Suprapubic skin (tissue), 3 donors: ENCODE data around the gene CCZ1.
"Not testable (repeated sequence)": the region's sequence is repeated elsewhere in the genome, so short reads cannot be mapped to it uniquely, and the experiment has no call there.

Source experiments
- CTCF ChIP-seq, 2 donors: fragments of 200-600 bp in 1 of 2; fragments of 450-650 bp in 1 of 2; sonication (generic) in 1 of 2; IDR thresholded peaks; one replicate each; pipeline ENCODE4 v1.5.1; 2016 to 2019; ENCODE audit warnings: antibody characterized with exemption in 2 of 2, mild to moderate bottlenecking in 1 of 2, moderate library complexity in 1 of 2
- EP300 ChIP-seq: sonication (generic); formaldehyde crosslinking; IDR thresholded peaks from one replicate; pipeline ENCODE4 v1.6.1; 2017; ENCODE audit warnings: antibody characterized with exemption
- POLR2A ChIP-seq, 2 donors: fragments of 450-650 bp; IDR thresholded peaks; one replicate each; pipeline ENCODE4 v1.6.1; 2017; ENCODE audit warnings: antibody characterized with exemption in 2 of 2, mild to moderate bottlenecking in 2 of 2, moderate library complexity in 2 of 2

- not testable (repeated sequence) for TF ChIP-seq POLR2A (IDR thresholded peaks at IDR 0.05); CTCF (IDR thresholded peaks at IDR 0.05); EP300
Observed at GRCh38 chr7:5861281-5861680, 37.3 kb upstream of the CCZ1 start.
